Keratinocyte (primary cell): Measurements from ENCODE around the gene CAST.

Source experiments
- EZH2 ChIP-seq: IDR thresholded peaks from one replicate; pipeline ENCODE4 v1.6.1; 2012; ENCODE audit warnings: inconsistent platforms, mild to moderate bottlenecking, low read length, moderate library complexity
- TF ChIP-seq, protein P1 (sequence below), 3 experiments: IDR thresholded peaks in 1 of 3; conservative IDR thresholded peaks in 1 of 3; optimal IDR thresholded peaks in 1 of 3; 2 replicates in 2 of 3; 3 replicates in 1 of 3; pipeline versions ENCODE3 to v1.5.1; 2011; ENCODE audit warnings: low read length in 3 of 3, mild to moderate bottlenecking in 3 of 3, moderate library complexity in 2 of 3, control low read depth in 1 of 3, inconsistent platforms in 1 of 3; ENCODE audit not compliant: insufficient read depth in 2 of 3; ENCODE audit errors: extremely low read depth in 1 of 3

- TF ChIP-seq, protein P1, sequence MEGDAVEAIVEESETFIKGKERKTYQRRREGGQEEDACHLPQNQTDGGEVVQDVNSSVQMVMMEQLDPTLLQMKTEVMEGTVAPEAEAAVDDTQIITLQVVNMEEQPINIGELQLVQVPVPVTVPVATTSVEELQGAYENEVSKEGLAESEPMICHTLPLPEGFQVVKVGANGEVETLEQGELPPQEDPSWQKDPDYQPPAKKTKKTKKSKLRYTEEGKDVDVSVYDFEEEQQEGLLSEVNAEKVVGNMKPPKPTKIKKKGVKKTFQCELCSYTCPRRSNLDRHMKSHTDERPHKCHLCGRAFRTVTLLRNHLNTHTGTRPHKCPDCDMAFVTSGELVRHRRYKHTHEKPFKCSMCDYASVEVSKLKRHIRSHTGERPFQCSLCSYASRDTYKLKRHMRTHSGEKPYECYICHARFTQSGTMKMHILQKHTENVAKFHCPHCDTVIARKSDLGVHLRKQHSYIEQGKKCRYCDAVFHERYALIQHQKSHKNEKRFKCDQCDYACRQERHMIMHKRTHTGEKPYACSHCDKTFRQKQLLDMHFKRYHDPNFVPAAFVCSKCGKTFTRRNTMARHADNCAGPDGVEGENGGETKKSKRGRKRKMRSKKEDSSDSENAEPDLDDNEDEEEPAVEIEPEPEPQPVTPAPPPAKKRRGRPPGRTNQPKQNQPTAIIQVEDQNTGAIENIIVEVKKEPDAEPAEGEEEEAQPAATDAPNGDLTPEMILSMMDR (optimal IDR thresholded peaks at IDR 0.05 in 1 of 3, IDR thresholded peaks at IDR 0.05 in 1 of 3, conservative IDR thresholded peaks at IDR 0.05 in 1 of 3; ENCODE audit: extremely low read depth in 1 of 3, insufficient read depth in 2 of 3, low read length in 3 of 3): no peak
- no peak for TF ChIP-seq EZH2
These were observed 47.1 kb downstream of the CAST start for GRCh38 chr5:96709152-96709821.
